ENCODE data around the gene SLC5A5.

The SLC5A5 gene

GRCh38 chr19:17871032-17871877, 490 bp upstream of the SLC5A5 start:
- TF ChIP-seq CTCF (IDR thresholded peaks at IDR 0.05): no peak

GRCh38 chr19:17872251-17873001, 681 bp downstream of the SLC5A5 start:
- no peak for TF ChIP-seq CTCF (IDR thresholded peaks at IDR 0.05)

GRCh38 chr19:17873786-17874757, 2.3 kb downstream of the SLC5A5 start:
- TF ChIP-seq CTCF (IDR thresholded peaks at IDR 0.05): no peak

GRCh38 chr19:17874758-17875135, 3.0 kb downstream of the SLC5A5 start:
- no peak for TF ChIP-seq CTCF (IDR thresholded peaks at IDR 0.05)

- TF ChIP-seq CTCF (IDR thresholded peaks at IDR 0.05): no peak
These were observed 6.0 kb downstream of the SLC5A5 start for GRCh38 chr19:17877696-17878095.

- TF ChIP-seq CTCF (IDR thresholded peaks at IDR 0.05): no peak
These were observed 7.7 kb downstream of the SLC5A5 start for GRCh38 chr19:17879466-17879865.

- no peak for TF ChIP-seq CTCF (IDR thresholded peaks at IDR 0.05)
These were observed 10.0 kb downstream of the SLC5A5 start for GRCh38 chr19:17881701-17882100.
